Sigmoid colon (tissue), 7 donors: ENCODE data around the gene NECTIN2. TPM values are rescaled to one million over a fixed set of nuclear protein-coding genes. Genes with fewer than 3 reads are reported as not detected.

Experiments used
- DNase-seq: peaks from one replicate; pipeline ENCODE4 v3.0.0-alpha.2; 2019
- H3K27ac ChIP-seq, 4 donors: fragments of 200-600 bp; sonication (generic); one replicate each; pipeline ENCODE4 v1.5.1; 2016 to 2019; ENCODE audit warnings: mild to moderate bottlenecking in 1 of 4
- H3K27me3 ChIP-seq, 3 donors: fragments of 200-600 bp; sonication (generic); one replicate each; pipeline ENCODE4 v1.5.1; 2019; ENCODE audit warnings: mild to moderate bottlenecking in 1 of 3
- H3K36me3 ChIP-seq, 4 donors: fragments of 200-600 bp; sonication (generic); one replicate each; pipeline ENCODE4 v1.5.1; 2016 to 2019
- H3K4me1 ChIP-seq, 4 donors: fragments of 200-600 bp; sonication (generic); one replicate each; pipeline ENCODE4 v1.5.1; 2017 to 2019
- H3K4me3 ChIP-seq, 4 donors: fragments of 200-600 bp; sonication (generic); one replicate each; pipeline ENCODE4 v1.5.1; 2017 to 2019; ENCODE audit warnings: mild to moderate bottlenecking in 2 of 4, moderate library complexity in 1 of 4
- H3K9me3 ChIP-seq, 4 donors: fragments of 200-600 bp in 3 of 4; sonication (generic) in 3 of 4; one replicate each; pipeline versions ENCODE4 v1.5.1 to v1.6.1; 2013 to 2019
- EP300 ChIP-seq, 4 donors: sonication (generic); formaldehyde crosslinking; IDR thresholded peaks; one replicate each; pipeline ENCODE4 v1.6.1; 2017; ENCODE audit warnings: antibody characterized with exemption in 4 of 4
- POLR2A ChIP-seq, 2 donors: fragments of 450-650 bp; IDR thresholded peaks; one replicate each; pipeline ENCODE4 v1.6.1; 2016; ENCODE audit warnings: antibody characterized with exemption in 2 of 2, mild to moderate bottlenecking in 2 of 2, moderate library complexity in 2 of 2
- POLR2AphosphoS5 ChIP-seq, 4 donors: sonication (generic); formaldehyde crosslinking; IDR thresholded peaks; one replicate each; pipeline ENCODE4 v1.6.1; 2017; ENCODE audit warnings: antibody characterized with exemption in 4 of 4
- WGBS, 2 donors: extraction: QIAGEN DNeasy Blood & Tissue Kit; methylation state at CpG; one replicate each; pipeline ENCODE4 v1.1.7; 2013; 5-methylcytosine and 5-hydroxymethylcytosine counted together
- intact Hi-C: fragments of 100-400 bp; cut with DNase I; formaldehyde crosslinking; loops from one replicate; pipeline ENCODE4 v1.15.1; 2023
- polyA plus RNA-seq, 3 donors: library from polyadenylated mRNA; stranded (reverse); fragments of 200-250 nt; gene quantifications; one replicate each; pipeline ENCODE4 v1.2.3, GENCODE V29; 2013
- total RNA-seq, 4 donors: library from RNA; depleted of rRNA; stranded (reverse); fragments of >200 nt; gene quantifications; one replicate each; pipeline ENCODE4 v1.1.0, GENCODE V29; 2016
- TF ChIP-seq, protein P1 (sequence below), 4 experiments: fragments of 450-650 bp in 3 of 4; fragments of 200-600 bp in 1 of 4; IDR thresholded peaks; one replicate each; pipeline ENCODE4 v1.5.1; 2016 to 2019; ENCODE audit warnings: antibody characterized with exemption in 4 of 4, mild to moderate bottlenecking in 3 of 4, moderate library complexity in 2 of 4
- donor health status: healthy with polysubstance abuse.
- donor health status: Bipolar disorder and iron deficiency.
- donor health status: healthy.

Gene NECTIN2
- total and polyA plus RNA-seq, 7 donors = 15.6 to 68.6 (median 27.3) TPM

DNA sequence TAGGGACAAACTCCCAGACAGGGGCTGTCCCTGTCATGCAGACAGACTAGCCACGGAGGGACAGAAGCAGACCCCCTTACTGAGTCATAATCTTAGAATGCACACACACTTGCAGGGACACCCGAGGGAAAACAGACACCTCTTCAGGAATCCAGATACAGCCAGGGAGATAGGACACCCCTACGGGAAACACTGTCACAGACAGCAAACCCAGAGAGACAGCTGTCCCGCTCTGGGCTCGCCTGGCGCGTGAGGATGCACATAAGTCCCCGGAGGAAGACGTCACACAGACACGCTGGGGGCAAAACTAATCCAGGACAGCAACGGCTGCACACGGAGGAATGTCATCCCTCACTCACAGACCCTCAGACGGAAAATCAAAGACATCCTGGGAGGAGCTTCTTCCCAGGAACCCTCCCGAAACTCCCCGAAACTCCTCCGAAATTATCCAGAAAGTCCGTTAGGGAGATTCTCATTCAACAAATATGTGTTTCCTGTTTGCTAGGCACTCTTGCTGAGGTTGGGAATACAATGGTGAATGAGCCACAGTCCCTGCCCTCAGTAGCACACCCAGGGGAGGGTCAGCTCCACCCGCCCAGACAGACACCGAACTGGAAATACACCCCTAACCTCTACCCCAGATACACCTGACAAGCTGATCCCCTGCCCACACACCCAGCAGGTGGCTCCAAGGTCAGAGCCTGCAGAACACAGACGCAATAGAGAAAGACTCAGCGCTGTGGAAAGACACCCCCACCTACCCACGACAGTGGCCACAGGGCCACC, 29.8 kb downstream of the NECTIN2 start:
- peak overlapping the region in 3 of 4 donors; percentile 14 to 25 (median 14) for H3K27ac ChIP-seq
- H3K27me3 ChIP-seq = no peaks in the 10 kb centered on the region
- H3K4me3 ChIP-seq = no peak overlapping the region
- no peak for DNase-seq
- H3K9me3 ChIP-seq = no peaks in the 10 kb centered on the region
- H3K36me3 ChIP-seq = peaks cover 31 to 80% (median 42%) of the 10 kb centered on the region in 4 donors
- 18 to 65% methylated on average over 22 of the region's 22 CpGs for WGBS, 2 donors
- intact Hi-C loops = no loop called here
- TF ChIP-seq POLR2A (IDR thresholded peaks at IDR 0.05) = no peak
- H3K4me1 ChIP-seq = no peaks in the 10 kb centered on the region

- no peak for TF ChIP-seq EP300 (IDR thresholded peaks at IDR 0.05)
- TF ChIP-seq POLR2A (IDR thresholded peaks at IDR 0.05) = no peak
- TF ChIP-seq POLR2AphosphoS5 (IDR thresholded peaks at IDR 0.05) = no peak
- TF ChIP-seq, protein P1, sequence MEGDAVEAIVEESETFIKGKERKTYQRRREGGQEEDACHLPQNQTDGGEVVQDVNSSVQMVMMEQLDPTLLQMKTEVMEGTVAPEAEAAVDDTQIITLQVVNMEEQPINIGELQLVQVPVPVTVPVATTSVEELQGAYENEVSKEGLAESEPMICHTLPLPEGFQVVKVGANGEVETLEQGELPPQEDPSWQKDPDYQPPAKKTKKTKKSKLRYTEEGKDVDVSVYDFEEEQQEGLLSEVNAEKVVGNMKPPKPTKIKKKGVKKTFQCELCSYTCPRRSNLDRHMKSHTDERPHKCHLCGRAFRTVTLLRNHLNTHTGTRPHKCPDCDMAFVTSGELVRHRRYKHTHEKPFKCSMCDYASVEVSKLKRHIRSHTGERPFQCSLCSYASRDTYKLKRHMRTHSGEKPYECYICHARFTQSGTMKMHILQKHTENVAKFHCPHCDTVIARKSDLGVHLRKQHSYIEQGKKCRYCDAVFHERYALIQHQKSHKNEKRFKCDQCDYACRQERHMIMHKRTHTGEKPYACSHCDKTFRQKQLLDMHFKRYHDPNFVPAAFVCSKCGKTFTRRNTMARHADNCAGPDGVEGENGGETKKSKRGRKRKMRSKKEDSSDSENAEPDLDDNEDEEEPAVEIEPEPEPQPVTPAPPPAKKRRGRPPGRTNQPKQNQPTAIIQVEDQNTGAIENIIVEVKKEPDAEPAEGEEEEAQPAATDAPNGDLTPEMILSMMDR (IDR thresholded peaks at IDR 0.05) = no peak
- no peaks in the 10 kb centered on the region for H3K9me3 ChIP-seq
- intact Hi-C loops = no loop called here
- 39 to 60% methylated on average over 5 of the region's 5 CpGs for WGBS, 2 donors
- no peaks in the 10 kb centered on the region for H3K27me3 ChIP-seq
- DNase-seq = no peak
- peaks cover 27 to 75% (median 39%) of the 10 kb centered on the region in 4 donors for H3K36me3 ChIP-seq
- no peak overlapping the region for H3K4me3 ChIP-seq
- no peak overlapping the region for H3K27ac ChIP-seq
- no peaks in the 10 kb centered on the region for H3K4me1 ChIP-seq
Observed at GRCh38 chr19:44876930-44877535, 30.9 kb downstream of the NECTIN2 start.

DNA sequence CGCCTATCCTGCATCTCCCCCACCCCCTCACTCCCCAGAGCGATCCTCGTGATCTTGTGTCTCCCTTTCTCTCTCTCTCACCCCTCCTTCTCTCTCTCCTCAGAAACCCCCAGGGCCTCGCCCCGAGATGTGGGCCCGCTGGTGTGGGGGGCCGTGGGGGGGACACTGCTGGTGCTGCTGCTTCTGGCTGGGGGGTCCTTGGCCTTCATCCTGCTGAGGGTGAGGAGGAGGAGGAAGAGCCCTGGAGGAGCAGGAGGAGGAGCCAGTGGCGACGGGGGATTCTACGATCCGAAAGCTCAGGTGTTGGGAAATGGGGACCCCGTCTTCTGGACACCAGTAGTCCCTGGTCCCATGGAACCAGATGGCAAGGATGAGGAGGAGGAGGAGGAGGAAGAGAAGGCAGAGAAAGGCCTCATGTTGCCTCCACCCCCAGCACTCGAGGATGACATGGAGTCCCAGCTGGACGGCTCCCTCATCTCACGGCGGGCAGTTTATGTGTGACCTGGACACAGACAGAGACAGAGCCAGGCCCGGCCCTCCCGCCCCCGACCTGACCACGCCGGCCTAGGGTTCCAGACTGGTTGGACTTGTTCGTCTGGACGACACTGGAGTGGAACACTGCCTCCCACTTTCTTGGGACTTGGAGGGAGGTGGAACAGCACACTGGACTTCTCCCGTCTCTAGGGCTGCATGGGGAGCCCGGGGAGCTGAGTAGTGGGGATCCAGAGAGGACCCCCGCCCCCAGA, 32.2 kb downstream of the NECTIN2 start:
- Histone ChIP-seq H3K36me3 (peaks cover 19 to 69% (median 32%) of the 10 kb centered on the region in 4 donors), H3K9me3 (no peaks in the 10 kb centered on the region), H3K4me3 (no peak overlapping the region), H3K27me3 (no peaks in the 10 kb centered on the region), H3K27ac (no peak overlapping the region), H3K4me1 (no peaks in the 10 kb centered on the region)
- 77 to 84% methylated on average over 26 of the region's 26 CpGs for WGBS, 2 donors
- TF ChIP-seq POLR2A (IDR thresholded peaks at IDR 0.05) = no peak
- no peak for TF ChIP-seq EP300 (IDR thresholded peaks at IDR 0.05)
- no peak for TF ChIP-seq POLR2AphosphoS5 (IDR thresholded peaks at IDR 0.05)
- TF ChIP-seq, protein P1 (IDR thresholded peaks at IDR 0.05) = no peak
- intact Hi-C loops = no loop called here
- no peak for DNase-seq

- no peaks in the 10 kb centered on the region for H3K27me3 ChIP-seq
- TF ChIP-seq, protein P1 (IDR thresholded peaks at IDR 0.05) = no peak
- TF ChIP-seq POLR2A (IDR thresholded peaks at IDR 0.05) (no peak), EP300 (IDR thresholded peaks at IDR 0.05) (no peak), POLR2AphosphoS5 (IDR thresholded peaks at IDR 0.05) (no peak)
- intact Hi-C loops = no loop called here
- no peak for DNase-seq
- H3K27ac ChIP-seq = no peak overlapping the region
- H3K36me3 ChIP-seq = peaks cover 17 to 66% (median 24%) of the 10 kb centered on the region in 4 donors
- no peaks in the 10 kb centered on the region for H3K9me3 ChIP-seq
- H3K4me3 ChIP-seq = no peak overlapping the region
- WGBS, 2 donors = 86 to 89% methylated on average over 18 of the region's 18 CpGs
- H3K4me1 ChIP-seq = no peaks in the 10 kb centered on the region
Observed at GRCh38 chr19:44879309-44880065, 33.4 kb downstream of the NECTIN2 start.
